IMR-90 (cell line): ENCODE results near the gene EIF4E3. TPM values are rescaled to one million over a fixed set of nuclear protein-coding genes. Genes with fewer than 3 reads are reported as not detected.

Experiments used
- ATAC-seq: fragments of 200-7000 bp; cut with Tn5 transposase; 2 replicates; pipeline ENCODE4 v1.9.1; 2020; ENCODE audit warnings: low read depth, mild to moderate bottlenecking, moderate library complexity
- BruUV-seq: library from RNA; stranded (reverse); fragments of 400-500 nt; replicated peaks from 2 replicates; lab custom pipeline; 2021; lab: Mats Ljungman, UMichigan
- CTCF ChIA-PET: fragments of 300-600 bp; formaldehyde crosslinking; extraction: SDS; loops from one replicate; lab custom pipeline; 2021; ENCODE audit warnings: antibody characterized with exemption; lab: Yijun Ruan, JAX
- POLR2A ChIA-PET: fragments of 300-600 bp; sonication (Branson Sonifier 250); formaldehyde crosslinking; loops from one replicate; lab custom pipeline; 2022; ENCODE audit warnings: antibody characterized with exemption; ENCODE audit not compliant: unreplicated experiment; lab: Charles Lee
- DNase-seq: peaks from one replicate; pipeline ENCODE4 v3.0.0; 2013
- H2AFZ ChIP-seq: replicated peaks from 2 replicates; pipeline ENCODE3; 2013; ENCODE audit warnings: low read length, mild to moderate bottlenecking; ENCODE audit not compliant: poor library complexity
- H2AK5ac ChIP-seq: 2 replicates; pipeline ENCODE4 v1.6.1; 2013; ENCODE audit warnings: low read depth, low read length, inconsistent platforms
- H2AK9ac ChIP-seq: replicated peaks from 2 replicates; pipeline ENCODE3; 2013; ENCODE audit warnings: mild to moderate bottlenecking, low read depth, low read length, moderate library complexity; ENCODE audit not compliant: poor library complexity
- H2BK120ac ChIP-seq: 2 replicates; pipeline ENCODE4 v1.6.1; 2013; ENCODE audit warnings: low read depth, low read length, inconsistent platforms
- H2BK15ac ChIP-seq: 3 replicates; pipeline ENCODE4 v1.6.1; 2013; ENCODE audit warnings: low read depth, low read length, inconsistent platforms
- H2BK20ac ChIP-seq: 2 replicates; pipeline ENCODE4 v1.6.1; 2013; ENCODE audit warnings: low read depth, mild to moderate bottlenecking, inconsistent platforms, low read length, moderate library complexity
- H2BK5ac ChIP-seq: 2 replicates; pipeline ENCODE4 v1.6.1; 2013; ENCODE audit warnings: mild to moderate bottlenecking, low read depth, low read length, inconsistent platforms; ENCODE audit not compliant: poor library complexity, severe bottlenecking
- H3K14ac ChIP-seq: replicated peaks from 2 replicates; pipeline ENCODE4 v1.6.1; 2013; ENCODE audit warnings: low read depth, low read length, inconsistent platforms
- H3K18ac ChIP-seq: 2 replicates; pipeline ENCODE4 v1.6.1; 2013; ENCODE audit warnings: low read depth, low read length, control low read depth
- H3K23ac ChIP-seq: 2 replicates; pipeline ENCODE4 v1.6.1; 2013; ENCODE audit warnings: low read depth, low read length, inconsistent platforms
- H3K27ac ChIP-seq: 2 replicates; pipeline ENCODE4 v1.5.1; 2013; ENCODE audit warnings: mild to moderate bottlenecking, control low read depth, low read length; ENCODE audit not compliant: insufficient read depth
- H3K27me3 ChIP-seq: 2 replicates; pipeline ENCODE4 v1.6.1; 2013; ENCODE audit warnings: low read length; ENCODE audit not compliant: control insufficient read depth, insufficient read depth
- H3K36me3 ChIP-seq: 2 replicates; pipeline ENCODE4 v1.6.1; 2013; ENCODE audit warnings: low read length, mixed read lengths; ENCODE audit not compliant: control insufficient read depth, insufficient read depth
- H3K4ac ChIP-seq: 2 replicates; pipeline ENCODE4 v1.6.1; 2013; ENCODE audit warnings: low read depth, low read length, inconsistent platforms
- H3K4me1 ChIP-seq: 2 replicates; pipeline ENCODE4 v1.6.1; 2013; ENCODE audit warnings: low read length, mixed read lengths; ENCODE audit not compliant: control insufficient read depth, insufficient read depth
- H3K4me2 ChIP-seq: 2 replicates; pipeline ENCODE4 v1.6.1; 2013; ENCODE audit warnings: low read depth, mild to moderate bottlenecking, control low read depth, low read length, moderate library complexity
- H3K4me3 ChIP-seq: 2 replicates; pipeline ENCODE4 v1.5.1; 2013; ENCODE audit warnings: low read depth, mild to moderate bottlenecking, control low read depth, low read length, moderate library complexity; ENCODE audit not compliant: insufficient read depth
- H3K56ac ChIP-seq: 2 replicates; pipeline ENCODE4 v1.6.1; 2013; ENCODE audit warnings: low read length, inconsistent platforms; ENCODE audit not compliant: insufficient read depth; ENCODE audit errors: extremely low read depth
- H3K79me1 ChIP-seq, 2 experiments: 2 replicates each; pipeline ENCODE4 v1.6.1; 2013; ENCODE audit warnings: low read length in 2 of 2, inconsistent platforms in 1 of 2, low read depth in 1 of 2
- H3K9ac ChIP-seq: 2 replicates; pipeline ENCODE4 v1.6.1; 2013; ENCODE audit warnings: low read depth, low read length, control low read depth
- H3K9me1 ChIP-seq: 2 replicates; pipeline ENCODE4 v1.6.1; 2013; ENCODE audit warnings: low read length, inconsistent platforms; ENCODE audit not compliant: insufficient read depth
- H3K9me3 ChIP-seq: 2 replicates; pipeline ENCODE4 v1.6.1; 2013; ENCODE audit warnings: low read length; ENCODE audit not compliant: control insufficient read depth, insufficient read depth
- H4K20me1 ChIP-seq: 2 replicates; pipeline ENCODE4 v1.6.1; 2013; ENCODE audit warnings: low read length, inconsistent platforms; ENCODE audit not compliant: insufficient read depth
- H4K5ac ChIP-seq: 2 replicates; pipeline ENCODE4 v1.6.1; 2013; ENCODE audit warnings: mild to moderate bottlenecking, low read depth, low read length, control low read depth
- H4K8ac ChIP-seq, 2 experiments: 2 replicates each; pipeline ENCODE4 v1.6.1; 2013; ENCODE audit warnings: low read depth in 2 of 2, low read length in 2 of 2, control low read depth in 1 of 2, inconsistent platforms in 1 of 2
- H4K91ac ChIP-seq: 2 replicates; pipeline ENCODE4 v1.6.1; 2013; ENCODE audit warnings: low read depth, low read length, inconsistent platforms; ENCODE audit not compliant: insufficient read depth
- BHLHE40 ChIP-seq: fragments of 150-350 bp; IDR thresholded peaks from 2 replicates; pipeline ENCODE4 v1.6.1; 2016; ENCODE audit warnings: mild to moderate bottlenecking, low read depth, low read length
- CEBPB ChIP-seq: IDR thresholded peaks from 2 replicates; pipeline ENCODE4 v1.6.1; 2012; ENCODE audit warnings: low read depth, low read length, improper control_type of control experiment
- CHD1 ChIP-seq: IDR thresholded peaks from 2 replicates; pipeline ENCODE4 v1.6.1; 2012; ENCODE audit warnings: low read depth, low read length, improper control_type of control experiment
- FOS ChIP-seq: fragments of 150-350 bp; IDR thresholded peaks from 2 replicates; pipeline ENCODE4 v1.6.1; 2016; ENCODE audit warnings: low read depth, low read length
- MAFK ChIP-seq: IDR thresholded peaks from 2 replicates; pipeline ENCODE4 v1.6.1; 2012; ENCODE audit warnings: low read depth, low read length, improper control_type of control experiment
- MAZ ChIP-seq: IDR thresholded peaks from 2 replicates; pipeline ENCODE4 v1.6.1; 2012; ENCODE audit warnings: low read depth, mild to moderate bottlenecking, low read length, improper control_type of control experiment, moderate library complexity, borderline replicate concordance
- MXI1 ChIP-seq: IDR thresholded peaks from 2 replicates; pipeline ENCODE4 v1.6.1; 2012; ENCODE audit warnings: low read depth, mild to moderate bottlenecking, low read length, moderate library complexity, borderline replicate concordance
- NFE2L2 ChIP-seq: fragments of 150-350 bp; IDR thresholded peaks from 2 replicates; pipeline ENCODE4 v1.6.1; 2016; ENCODE audit warnings: low read depth, mild to moderate bottlenecking, low read length
- POLR2A ChIP-seq: IDR thresholded peaks from 2 replicates; pipeline ENCODE4 v1.6.1; 2012; ENCODE audit warnings: mild to moderate bottlenecking, low read depth, low read length
- RCOR1 ChIP-seq: IDR thresholded peaks from 2 replicates; pipeline ENCODE4 v1.6.1; 2012; ENCODE audit warnings: mild to moderate bottlenecking, low read length, improper control_type of control experiment; ENCODE audit not compliant: insufficient replicate concordance
- WGBS, 2 experiments: methylation state at CpG; one replicate each; pipeline versions ENCODE4 v1.1.5 to v1.1.7; 2013; ENCODE audit warnings: missing lambda C conversion rate in 2 of 2; ENCODE audit not compliant: insufficient read length in 1 of 2; ENCODE audit errors: extremely low coverage in 2 of 2; 5-methylcytosine and 5-hydroxymethylcytosine counted together
- dilution Hi-C: fragments of 300-500 bp; cut with HindIII; formaldehyde crosslinking; loops from one replicate; pipeline ENCODE4 v1.14.3; 2018; ENCODE audit warnings: low sequenced_read_pairs; ENCODE audit not compliant: unreplicated experiment
- in situ Hi-C: fragments of 300-500 bp; cut with MboI; formaldehyde crosslinking; loops from 3 replicates; pipeline ENCODE4 v1.14.3; 2019; ENCODE audit warnings: low sequenced_read_pairs, inconsistent platforms, mixed read lengths
- intact Hi-C: fragments of 100-400 bp; cut with micrococcal nuclease; formaldehyde crosslinking; loops from 2 replicates; pipeline ENCODE4 v1.10.0; 2022
- polyA plus RNA-seq, 3 experiments: library from polyadenylated mRNA; depleted of rRNA; stranded (reverse); fragments of >200 nt; gene quantifications; 2 replicates each; pipeline ENCODE4 v1.2.3, GENCODE V29; 2012; ENCODE audit warnings: low replicate concordance in 1 of 3
- total RNA-seq: library from RNA; depleted of rRNA; stranded (reverse); fragments of >200 nt; gene quantifications from 2 replicates; pipeline ENCODE4 v1.2.3, GENCODE V29; 2012
- TF ChIP-seq, protein P1 (sequence below): conservative IDR thresholded peaks from 2 replicates; pipeline ENCODE4 v1.5.1; 2012; ENCODE audit warnings: mild to moderate bottlenecking, low read depth, low read length, improper control_type of control experiment
- TF ChIP-seq, protein P2 (sequence below): fragments of 150-350 bp; IDR thresholded peaks from 2 replicates; pipeline ENCODE4 v1.6.1; 2016; ENCODE audit warnings: low read depth, mild to moderate bottlenecking, low read length, moderate library complexity, borderline replicate concordance

Gene EIF4E3
- total and polyA plus RNA-seq, 2 of the 4 experiments (the other 2 are of a cell fraction): 0.72 to 1.1 TPM

DNA sequence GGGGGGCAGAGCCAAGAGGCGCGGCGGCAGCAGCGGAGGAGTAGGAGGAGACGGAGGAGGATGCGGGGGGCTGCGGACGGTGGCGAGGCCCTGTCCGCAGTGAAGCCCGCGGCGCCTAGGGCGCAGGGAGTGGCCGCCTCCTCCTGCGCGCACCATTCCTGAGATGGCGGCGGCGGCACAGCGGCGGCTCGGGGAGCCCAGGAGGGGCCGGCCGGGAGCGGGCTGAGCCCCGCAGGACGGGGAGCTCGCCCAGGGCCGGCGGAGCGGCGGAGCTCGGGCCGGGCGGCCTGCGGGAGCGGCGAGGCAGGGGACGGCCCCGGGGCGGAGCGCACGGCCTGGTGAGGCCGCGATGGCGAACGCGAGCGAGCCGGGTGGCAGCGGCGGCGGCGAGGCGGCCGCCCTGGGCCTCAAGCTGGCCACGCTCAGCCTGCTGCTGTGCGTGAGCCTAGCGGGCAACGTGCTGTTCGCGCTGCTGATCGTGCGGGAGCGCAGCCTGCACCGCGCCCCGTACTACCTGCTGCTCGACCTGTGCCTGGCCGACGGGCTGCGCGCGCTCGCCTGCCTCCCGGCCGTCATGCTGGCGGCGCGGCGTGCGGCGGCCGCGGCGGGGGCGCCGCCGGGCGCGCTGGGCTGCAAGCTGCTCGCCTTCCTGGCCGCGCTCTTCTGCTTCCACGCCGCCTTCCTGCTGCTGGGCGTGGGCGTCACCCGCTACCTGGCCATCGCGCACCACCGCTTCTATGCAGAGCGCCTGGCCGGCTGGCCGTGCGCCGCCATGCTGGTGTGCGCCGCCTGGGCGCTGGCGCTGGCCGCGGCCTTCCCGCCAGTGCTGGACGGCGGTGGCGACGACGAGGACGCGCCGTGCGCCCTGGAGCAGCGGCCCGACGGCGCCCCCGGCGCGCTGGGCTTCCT is 28.8 kb upstream of the EIF4E3 start, which contains the start of gene GPR27 (continued):
- TF ChIP-seq CHD1: no peak

DNA sequence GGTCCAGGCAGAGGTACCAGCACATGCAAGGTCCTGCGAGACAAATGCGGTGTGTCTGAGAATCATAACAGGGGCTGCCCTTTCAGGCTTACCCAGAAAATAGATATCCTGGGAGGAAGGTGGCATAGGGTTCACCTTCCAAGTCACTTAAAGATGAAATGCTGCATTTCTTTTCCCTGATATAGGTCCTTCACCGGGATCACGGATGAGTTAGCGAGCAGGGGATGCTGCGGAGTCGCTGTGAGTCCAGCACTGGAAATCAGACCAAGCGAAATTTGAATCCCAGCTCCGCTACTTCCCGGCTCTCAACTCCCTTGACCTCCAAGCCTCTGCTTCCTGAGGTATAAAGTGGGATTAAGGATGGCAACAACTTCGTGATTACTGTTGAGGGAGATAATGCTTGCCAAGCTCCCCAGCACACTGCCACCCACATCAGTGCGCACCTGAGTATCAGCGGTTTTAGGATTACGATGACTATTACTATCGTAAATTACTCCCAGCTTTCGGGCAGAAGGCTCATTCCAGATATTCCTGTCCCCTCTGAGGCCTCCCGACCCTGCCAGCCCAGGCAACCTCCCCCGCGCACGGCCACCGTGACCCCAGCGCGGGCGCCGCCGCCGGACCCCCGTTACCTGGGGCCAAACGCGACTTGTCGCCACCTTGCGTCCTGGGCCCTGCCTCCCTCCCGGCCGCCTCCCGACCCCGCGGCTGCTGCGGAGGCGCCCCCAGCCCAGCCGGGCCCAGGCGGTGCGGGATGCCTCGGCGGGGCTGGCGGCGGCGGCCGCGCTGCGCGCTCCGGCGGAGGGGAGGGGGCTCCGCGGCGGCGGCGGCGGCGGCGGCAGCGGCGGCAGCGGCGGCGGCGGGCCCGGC is 27.9 kb upstream of the EIF4E3 start:
- no peak overlapping the region for H3K56ac ChIP-seq
- ATAC-seq (no peak), DNase-seq (no peak)
- H2AFZ ChIP-seq: peak overlapping the region; percentile 47
- no peaks in the 10 kb centered on the region for H4K20me1 ChIP-seq
- no peaks in the 10 kb centered on the region for H3K9me3 ChIP-seq
- no peak overlapping the region for H2BK5ac ChIP-seq
- no peak overlapping the region for H2AK5ac ChIP-seq
- H3K4ac ChIP-seq: no peak overlapping the region
- no peak overlapping the region for H2BK120ac ChIP-seq
- no peak overlapping the region for H3K18ac ChIP-seq
- in situ Hi-C loops (no loop called here), intact Hi-C loops (no loop called here), dilution Hi-C loops (no loop called here)
- no peak overlapping the region for H2BK15ac ChIP-seq
- no peaks in the 10 kb centered on the region for H3K9me1 ChIP-seq
- no peak overlapping the region for H4K8ac ChIP-seq
- H3K4me1 ChIP-seq: no peaks in the 10 kb centered on the region
- H4K5ac ChIP-seq: no peak overlapping the region
- no peak overlapping the region for H3K4me2 ChIP-seq
- no peak overlapping the region for H2BK20ac ChIP-seq
- no peak overlapping the region for H4K91ac ChIP-seq
- peaks cover 55% of the 10 kb centered on the region for H3K27me3 ChIP-seq
- 4% methylated on average over 4 of the region's 68 CpGs; no CpG with 5 or more reads in 1 of the 2 experiments for WGBS, 2 experiments
- H3K9ac ChIP-seq: no peak overlapping the region
- no peak overlapping the region for H3K4me3 ChIP-seq
- H3K14ac ChIP-seq: no peak overlapping the region
- H3K27ac ChIP-seq: no peak overlapping the region
- no peaks in the 10 kb centered on the region for H3K79me1 ChIP-seq
- no TSS peak for BruUV-seq
- ChIA-PET POLR2A (no interaction called here), CTCF (interaction anchor here (1.4 kb wide), 1 partner anchor 16 kb away, joined by 3 read pairs; no protein-coding TSS in a partner anchor)
- no peak overlapping the region for H2AK9ac ChIP-seq
- no peaks in the 10 kb centered on the region for H3K36me3 ChIP-seq
- H3K23ac ChIP-seq: no peak overlapping the region
- TF ChIP-seq MAFK (no peak), CEBPB (no peak), FOS (no peak), MXI1 (no peak), NFE2L2 (no peak), BHLHE40 (no peak), POLR2A (no peak), MAZ (no peak), RCOR1 (no peak)
- TF ChIP-seq, protein P1, sequence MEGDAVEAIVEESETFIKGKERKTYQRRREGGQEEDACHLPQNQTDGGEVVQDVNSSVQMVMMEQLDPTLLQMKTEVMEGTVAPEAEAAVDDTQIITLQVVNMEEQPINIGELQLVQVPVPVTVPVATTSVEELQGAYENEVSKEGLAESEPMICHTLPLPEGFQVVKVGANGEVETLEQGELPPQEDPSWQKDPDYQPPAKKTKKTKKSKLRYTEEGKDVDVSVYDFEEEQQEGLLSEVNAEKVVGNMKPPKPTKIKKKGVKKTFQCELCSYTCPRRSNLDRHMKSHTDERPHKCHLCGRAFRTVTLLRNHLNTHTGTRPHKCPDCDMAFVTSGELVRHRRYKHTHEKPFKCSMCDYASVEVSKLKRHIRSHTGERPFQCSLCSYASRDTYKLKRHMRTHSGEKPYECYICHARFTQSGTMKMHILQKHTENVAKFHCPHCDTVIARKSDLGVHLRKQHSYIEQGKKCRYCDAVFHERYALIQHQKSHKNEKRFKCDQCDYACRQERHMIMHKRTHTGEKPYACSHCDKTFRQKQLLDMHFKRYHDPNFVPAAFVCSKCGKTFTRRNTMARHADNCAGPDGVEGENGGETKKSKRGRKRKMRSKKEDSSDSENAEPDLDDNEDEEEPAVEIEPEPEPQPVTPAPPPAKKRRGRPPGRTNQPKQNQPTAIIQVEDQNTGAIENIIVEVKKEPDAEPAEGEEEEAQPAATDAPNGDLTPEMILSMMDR: no peak
- TF ChIP-seq, protein P2, sequence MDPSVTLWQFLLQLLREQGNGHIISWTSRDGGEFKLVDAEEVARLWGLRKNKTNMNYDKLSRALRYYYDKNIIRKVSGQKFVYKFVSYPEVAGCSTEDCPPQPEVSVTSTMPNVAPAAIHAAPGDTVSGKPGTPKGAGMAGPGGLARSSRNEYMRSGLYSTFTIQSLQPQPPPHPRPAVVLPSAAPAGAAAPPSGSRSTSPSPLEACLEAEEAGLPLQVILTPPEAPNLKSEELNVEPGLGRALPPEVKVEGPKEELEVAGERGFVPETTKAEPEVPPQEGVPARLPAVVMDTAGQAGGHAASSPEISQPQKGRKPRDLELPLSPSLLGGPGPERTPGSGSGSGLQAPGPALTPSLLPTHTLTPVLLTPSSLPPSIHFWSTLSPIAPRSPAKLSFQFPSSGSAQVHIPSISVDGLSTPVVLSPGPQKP: no peak
